Measurements from ENCODE around the gene ACTG2. TPM values are rescaled to one million over a fixed set of nuclear protein-coding genes. Genes with fewer than 3 reads are reported as not detected.

ACTG2 gene
- total RNA-seq, 1 experiment from 2014 or later, result 0.23 TPM

DNA sequence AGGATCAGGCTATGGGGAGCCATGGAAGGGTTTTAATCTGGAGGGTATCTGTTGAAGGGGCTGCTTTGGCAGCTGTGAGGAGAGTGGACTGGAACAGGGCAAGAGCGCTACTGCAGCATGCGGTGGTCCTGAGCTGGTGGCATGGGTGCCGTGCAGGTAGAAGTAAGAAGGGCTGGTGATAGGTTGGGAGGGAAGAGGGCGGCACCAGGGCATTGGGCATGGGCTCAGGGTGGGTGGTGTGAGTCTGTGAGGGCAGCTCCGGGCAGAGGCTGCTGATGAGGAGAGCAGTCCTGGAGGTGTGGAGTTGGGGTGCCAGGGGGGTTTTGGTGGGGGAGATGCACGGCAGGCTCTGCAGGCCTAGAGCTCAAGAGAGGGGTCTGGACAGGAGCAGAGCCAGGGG is 2.1 kb downstream of the ACTG2 start:
- Histone ChIP-seq H3K9me3 (ENCODE audit: control insufficient read depth, insufficient read depth, low read depth, low read length) (no peaks in the 10 kb centered on the region), H3K4me1 (ENCODE audit: control insufficient read depth, insufficient read depth, low read length) (no peaks in the 10 kb centered on the region; the same call in 1 of the 2 replicates), H3K27ac (ENCODE audit: low read length) (no peak overlapping the region), H3K27me3 (ENCODE audit: control insufficient read depth, insufficient read depth, low read length) (no peaks in the 10 kb centered on the region), H3K36me3 (ENCODE audit: control insufficient read depth, insufficient read depth, low read length) (no peaks in the 10 kb centered on the region), H3K4me3 (ENCODE audit: low read depth in 2 of 2, low read length in 2 of 2) (no peak overlapping the region)
- no peak for DNase-seq (ENCODE audit: low read depth, low spot score)
- intact Hi-C loops (cut with micrococcal nuclease; ENCODE audit: unreplicated experiment) (no loop called here), in situ Hi-C loops (cut with HindIII; ENCODE audit: low pct_unique_long_range_greater_than_20kb, low sequenced_read_pairs) (no loop called here)
- no TSS peak for BruUV-seq (replicated peaks)
- ATAC-seq, result no peak
- ChIA-PET POLR2A (no interaction called here), CTCF (interaction anchor here (0.5 kb wide), 1 partner anchor 9 kb away, joined by 8 read pairs; no protein-coding TSS in a partner anchor)
- TF ChIP-seq, protein P1, sequence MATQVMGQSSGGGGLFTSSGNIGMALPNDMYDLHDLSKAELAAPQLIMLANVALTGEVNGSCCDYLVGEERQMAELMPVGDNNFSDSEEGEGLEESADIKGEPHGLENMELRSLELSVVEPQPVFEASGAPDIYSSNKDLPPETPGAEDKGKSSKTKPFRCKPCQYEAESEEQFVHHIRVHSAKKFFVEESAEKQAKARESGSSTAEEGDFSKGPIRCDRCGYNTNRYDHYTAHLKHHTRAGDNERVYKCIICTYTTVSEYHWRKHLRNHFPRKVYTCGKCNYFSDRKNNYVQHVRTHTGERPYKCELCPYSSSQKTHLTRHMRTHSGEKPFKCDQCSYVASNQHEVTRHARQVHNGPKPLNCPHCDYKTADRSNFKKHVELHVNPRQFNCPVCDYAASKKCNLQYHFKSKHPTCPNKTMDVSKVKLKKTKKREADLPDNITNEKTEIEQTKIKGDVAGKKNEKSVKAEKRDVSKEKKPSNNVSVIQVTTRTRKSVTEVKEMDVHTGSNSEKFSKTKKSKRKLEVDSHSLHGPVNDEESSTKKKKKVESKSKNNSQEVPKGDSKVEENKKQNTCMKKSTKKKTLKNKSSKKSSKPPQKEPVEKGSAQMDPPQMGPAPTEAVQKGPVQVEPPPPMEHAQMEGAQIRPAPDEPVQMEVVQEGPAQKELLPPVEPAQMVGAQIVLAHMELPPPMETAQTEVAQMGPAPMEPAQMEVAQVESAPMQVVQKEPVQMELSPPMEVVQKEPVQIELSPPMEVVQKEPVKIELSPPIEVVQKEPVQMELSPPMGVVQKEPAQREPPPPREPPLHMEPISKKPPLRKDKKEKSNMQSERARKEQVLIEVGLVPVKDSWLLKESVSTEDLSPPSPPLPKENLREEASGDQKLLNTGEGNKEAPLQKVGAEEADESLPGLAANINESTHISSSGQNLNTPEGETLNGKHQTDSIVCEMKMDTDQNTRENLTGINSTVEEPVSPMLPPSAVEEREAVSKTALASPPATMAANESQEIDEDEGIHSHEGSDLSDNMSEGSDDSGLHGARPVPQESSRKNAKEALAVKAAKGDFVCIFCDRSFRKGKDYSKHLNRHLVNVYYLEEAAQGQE (IDR thresholded peaks at IDR 0.05; ENCODE audit: insufficient read depth in 1 of 2, low read depth in 2 of 2, low read length in 1 of 2), result no peak
- no peak for TF ChIP-seq CTCF (IDR thresholded peaks at IDR 0.05)
- TF ChIP-seq SIN3A (IDR thresholded peaks at IDR 0.05; ENCODE audit: borderline replicate concordance, insufficient read depth, low read depth, low read length), result no peak
- TF ChIP-seq POLR2AphosphoS5 (IDR thresholded peaks at IDR 0.05; ENCODE audit: low read depth, low read length), result no peak
- TF ChIP-seq TCF7L2 (IDR thresholded peaks at IDR 0.05; ENCODE audit: low read depth, low read length), result no peak

DNA sequence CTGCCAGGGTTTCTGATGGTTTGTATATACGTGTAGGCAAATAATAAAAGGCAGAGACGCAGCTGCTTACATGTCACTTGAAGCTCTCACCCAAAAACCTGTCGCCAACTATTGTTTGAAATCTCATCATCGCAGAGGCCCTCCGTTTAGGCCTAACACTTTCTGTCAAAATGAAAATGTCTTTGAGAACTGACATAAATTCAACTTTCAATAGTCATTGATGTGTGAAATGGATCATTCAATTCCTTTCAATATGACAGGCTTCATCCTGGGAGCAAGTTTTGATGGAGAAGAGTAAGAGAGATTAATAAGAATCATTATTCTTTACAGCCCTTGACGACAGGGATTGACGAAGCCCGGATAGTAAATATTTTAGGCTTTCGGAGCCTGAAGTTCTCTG is 2.7 kb downstream of the ACTG2 start:
- Histone ChIP-seq H3K4me1 (ENCODE audit: control insufficient read depth, insufficient read depth, low read length) (no peaks in the 10 kb centered on the region; the same call in 1 of the 2 replicates), H3K27me3 (ENCODE audit: control insufficient read depth, insufficient read depth, low read length) (no peaks in the 10 kb centered on the region), H3K36me3 (ENCODE audit: control insufficient read depth, insufficient read depth, low read length) (no peaks in the 10 kb centered on the region), H3K9me3 (ENCODE audit: control insufficient read depth, insufficient read depth, low read depth, low read length) (no peaks in the 10 kb centered on the region), H3K4me3 (ENCODE audit: low read depth in 2 of 2, low read length in 2 of 2) (no peak overlapping the region), H3K27ac (ENCODE audit: low read length) (no peak overlapping the region)
- no TSS peak for BruUV-seq (replicated peaks)
- intact Hi-C loops (cut with micrococcal nuclease; ENCODE audit: unreplicated experiment), result no loop called here
- ChIA-PET CTCF (no interaction called here), POLR2A (interaction anchor here (0.6 kb wide), 1 partner anchor 422 kb away, joined by 4 read pairs; no protein-coding TSS in a partner anchor)
- in situ Hi-C loops (cut with HindIII; ENCODE audit: low pct_unique_long_range_greater_than_20kb, low sequenced_read_pairs), result no loop called here
- DNase-seq (ENCODE audit: low read depth, low spot score) (no peak), ATAC-seq (no peak)
- no peak for TF ChIP-seq POLR2AphosphoS5 (IDR thresholded peaks at IDR 0.05; ENCODE audit: low read depth, low read length)
- TF ChIP-seq TCF7L2 (IDR thresholded peaks at IDR 0.05; ENCODE audit: low read depth, low read length), result no peak
- no peak for TF ChIP-seq SIN3A (IDR thresholded peaks at IDR 0.05; ENCODE audit: borderline replicate concordance, insufficient read depth, low read depth, low read length)
- TF ChIP-seq, protein P1 (IDR thresholded peaks at IDR 0.05; ENCODE audit: insufficient read depth in 1 of 2, low read depth in 2 of 2, low read length in 1 of 2), result no peak

Data from Panc1 (cell line).